Measurements from ENCODE around the gene SLC10A7.

DNA sequence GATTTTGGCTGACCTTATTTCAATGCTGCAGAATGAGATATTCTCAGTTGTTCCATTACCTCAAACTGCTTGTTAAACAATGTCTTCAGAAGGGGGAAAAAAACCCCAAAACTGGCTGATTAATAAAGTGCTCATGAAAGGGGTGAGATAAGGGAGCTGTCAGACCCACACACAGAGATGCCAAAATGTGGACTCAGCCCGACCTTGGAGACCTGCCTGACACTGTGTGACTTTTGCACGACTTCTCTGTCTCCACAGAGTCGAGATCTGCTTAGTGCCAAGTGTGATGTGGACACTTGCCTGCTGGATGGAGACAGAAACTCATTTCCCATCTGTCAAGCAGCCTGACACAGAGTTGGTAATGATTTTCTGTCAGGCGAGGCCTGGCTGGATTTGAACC, 275.9 kb downstream of the SLC10A7 start:
- TF ChIP-seq, protein P1, sequence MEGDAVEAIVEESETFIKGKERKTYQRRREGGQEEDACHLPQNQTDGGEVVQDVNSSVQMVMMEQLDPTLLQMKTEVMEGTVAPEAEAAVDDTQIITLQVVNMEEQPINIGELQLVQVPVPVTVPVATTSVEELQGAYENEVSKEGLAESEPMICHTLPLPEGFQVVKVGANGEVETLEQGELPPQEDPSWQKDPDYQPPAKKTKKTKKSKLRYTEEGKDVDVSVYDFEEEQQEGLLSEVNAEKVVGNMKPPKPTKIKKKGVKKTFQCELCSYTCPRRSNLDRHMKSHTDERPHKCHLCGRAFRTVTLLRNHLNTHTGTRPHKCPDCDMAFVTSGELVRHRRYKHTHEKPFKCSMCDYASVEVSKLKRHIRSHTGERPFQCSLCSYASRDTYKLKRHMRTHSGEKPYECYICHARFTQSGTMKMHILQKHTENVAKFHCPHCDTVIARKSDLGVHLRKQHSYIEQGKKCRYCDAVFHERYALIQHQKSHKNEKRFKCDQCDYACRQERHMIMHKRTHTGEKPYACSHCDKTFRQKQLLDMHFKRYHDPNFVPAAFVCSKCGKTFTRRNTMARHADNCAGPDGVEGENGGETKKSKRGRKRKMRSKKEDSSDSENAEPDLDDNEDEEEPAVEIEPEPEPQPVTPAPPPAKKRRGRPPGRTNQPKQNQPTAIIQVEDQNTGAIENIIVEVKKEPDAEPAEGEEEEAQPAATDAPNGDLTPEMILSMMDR (IDR thresholded peaks at IDR 0.05; ENCODE audit: low read depth, low read length) = no peak
- TF ChIP-seq POLR2A (IDR thresholded peaks at IDR 0.05; ENCODE audit: extremely low read depth, insufficient read length) = no peak
- TF ChIP-seq, protein P2, sequence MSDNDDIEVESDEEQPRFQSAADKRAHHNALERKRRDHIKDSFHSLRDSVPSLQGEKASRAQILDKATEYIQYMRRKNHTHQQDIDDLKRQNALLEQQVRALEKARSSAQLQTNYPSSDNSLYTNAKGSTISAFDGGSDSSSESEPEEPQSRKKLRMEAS (IDR thresholded peaks at IDR 0.05; ENCODE audit: low read depth, low read length) = no peak
- TF ChIP-seq MYC (IDR thresholded peaks at IDR 0.05; ENCODE audit: low read depth, low read length) = no peak
